Measurements from ENCODE around the gene XAGE3.

XAGE3 gene

GRCh38 chrX:52839137-52839536 is 28.7 kb downstream of the XAGE3 start:
- no peak for DNase-seq (ENCODE audit: low spot score)

DNA sequence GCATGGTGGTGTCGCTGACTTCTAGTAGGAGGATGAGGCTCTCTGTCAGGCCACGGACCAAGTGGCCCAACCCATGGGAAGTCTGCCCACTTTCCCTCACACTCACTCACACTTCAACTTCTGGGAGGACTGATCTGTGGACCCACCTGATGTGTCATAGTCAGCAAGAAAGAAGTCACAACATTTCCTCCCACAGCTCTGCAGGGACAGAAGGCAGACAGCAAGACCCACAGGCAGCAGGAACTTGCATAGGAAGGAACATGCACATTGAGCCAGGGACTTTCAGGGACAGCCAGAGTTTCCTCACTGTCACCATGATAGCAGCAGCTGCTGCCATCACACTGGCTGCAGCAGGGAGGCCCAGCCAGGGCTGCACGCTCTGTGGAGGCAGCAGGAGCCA is 37.3 kb downstream of the XAGE3 start:
- no peak for DNase-seq (ENCODE audit: low spot score)

DNA sequence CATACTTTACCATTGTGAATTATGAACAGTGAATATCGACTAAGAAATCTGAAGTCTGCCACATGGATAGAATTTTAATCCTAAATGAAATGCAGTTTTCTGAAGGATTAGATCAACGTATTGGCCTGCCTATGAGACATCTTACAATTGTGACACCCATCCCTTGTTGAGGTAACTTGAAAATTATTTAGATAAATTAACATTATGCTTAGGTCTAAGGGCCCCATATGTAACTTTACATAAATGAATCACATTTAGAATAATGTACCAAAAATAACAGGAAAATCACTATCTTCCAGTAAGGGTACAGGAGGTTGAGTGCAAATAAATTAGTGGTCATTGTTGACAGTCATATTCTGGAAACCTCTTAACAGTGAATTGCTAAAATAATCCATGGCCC is 43.3 kb downstream of the XAGE3 start:
- DNase-seq (ENCODE audit: low spot score) = no peak

DNA sequence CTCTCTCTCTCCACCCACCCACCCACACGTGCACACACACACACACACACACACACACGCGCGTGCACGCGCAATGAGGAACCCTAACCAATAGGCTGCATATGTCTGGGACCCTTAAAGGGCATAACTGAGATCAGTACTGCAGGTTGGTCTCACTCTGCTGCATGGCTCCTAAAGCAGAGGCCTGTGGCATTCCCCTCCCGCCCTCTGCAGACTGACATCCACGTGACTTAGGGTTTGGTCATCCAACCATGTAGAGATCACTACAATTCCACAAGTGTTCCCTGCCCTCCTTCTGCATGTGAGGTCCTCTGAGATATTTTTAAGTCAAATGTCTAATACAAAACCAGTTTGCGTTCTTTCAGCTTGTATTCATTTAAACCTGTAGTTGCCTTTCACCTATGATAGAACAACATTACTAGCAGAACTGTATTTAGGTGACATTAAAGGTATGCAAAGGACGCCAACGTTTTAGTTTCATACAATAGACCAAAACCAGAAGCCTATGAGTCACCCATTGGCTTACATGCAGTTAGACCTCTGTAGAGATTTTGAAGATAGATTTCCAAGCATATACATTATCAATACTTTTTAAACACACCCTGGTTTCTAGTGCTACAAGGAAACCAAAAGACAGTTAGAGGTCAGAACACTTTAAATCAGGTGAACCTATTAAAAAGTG is 46.7 kb downstream of the XAGE3 start:
- no peak for DNase-seq (ENCODE audit: low spot score)

DNA sequence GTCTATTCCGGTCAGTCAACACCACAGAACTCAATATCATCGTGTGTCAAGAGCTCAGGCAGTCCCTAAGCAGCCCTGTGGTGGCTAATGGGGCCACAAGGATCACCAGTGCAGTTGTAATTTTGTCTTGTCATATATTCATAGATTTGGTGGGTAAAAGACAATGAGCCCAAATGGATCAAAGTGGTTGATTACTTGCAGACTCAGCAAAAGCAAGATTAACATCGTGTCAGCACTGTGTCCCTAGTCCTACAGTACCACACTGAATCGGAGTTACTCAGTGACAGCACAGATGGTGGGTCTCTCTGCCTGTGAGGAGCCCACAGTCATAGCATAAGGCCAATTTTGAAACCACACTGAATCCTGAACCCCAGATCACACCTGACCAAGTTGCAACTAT is 48.1 kb downstream of the XAGE3 start:
- DNase-seq (ENCODE audit: low spot score) = no peak
